Measurements from ENCODE around the gene C3orf62. TPM values are rescaled to one million over a fixed set of nuclear protein-coding genes. Genes with fewer than 3 reads are reported as not detected.
"Not testable (repeated sequence)": the region's sequence is repeated elsewhere in the genome, so short reads cannot be mapped to it uniquely, and the experiment has no call there.

C3orf62 gene
- total RNA-seq, 3 donors from 2014 or later: 4.5 to 7.8 (median 5.5) TPM

- TF ChIP-seq CTCF (IDR thresholded peaks at IDR 0.05): no peak
- DNase-seq (no peak), ATAC-seq (no peak)
- Histone ChIP-seq H3K4me1 (ENCODE audit: low read depth) (no peaks in the 10 kb centered on the region), H3K36me3 (ENCODE audit: low read depth) (no peaks in the 10 kb centered on the region), H3K9me3 (peaks cover 33% of the 10 kb centered on the region), H3K4me3 (no peak overlapping the region)
- intact Hi-C loops (cut with DNase I, micrococcal nuclease): no loop called here
Measured at GRCh38 chr3:49237344-49237743, 39.7 kb downstream of the C3orf62 start.

GRCh38 chr3:49236226-49236625, 40.8 kb downstream of the C3orf62 start:
- H3K4me1 ChIP-seq (ENCODE audit: low read depth): no peaks in the 10 kb centered on the region
- ATAC-seq (no peak), DNase-seq (no peak)
- intact Hi-C loops (cut with DNase I, micrococcal nuclease): no loop called here
- H3K9me3 ChIP-seq: peaks cover 38% of the 10 kb centered on the region
- H3K36me3 ChIP-seq (ENCODE audit: low read depth): no peaks in the 10 kb centered on the region
- H3K4me3 ChIP-seq: no peak overlapping the region
- TF ChIP-seq CTCF (IDR thresholded peaks at IDR 0.05): no peak

GRCh38 chr3:49228817-49229216, 48.2 kb downstream of the C3orf62 start:
- H3K4me1 ChIP-seq (ENCODE audit: low read depth); H3K4me3 ChIP-seq; ATAC-seq; DNase-seq; intact Hi-C loops (cut with DNase I, micrococcal nuclease); H3K36me3 ChIP-seq (ENCODE audit: low read depth): not testable (repeated sequence)
- H3K9me3 ChIP-seq: peaks cover 58% of the 10 kb centered on the region

- DNase-seq: no peak
- no peak for ATAC-seq
- intact Hi-C loops (cut with DNase I, micrococcal nuclease): no loop called here
- H3K36me3 ChIP-seq (ENCODE audit: low read depth): no peaks in the 10 kb centered on the region
- no peak overlapping the region for H3K4me3 ChIP-seq
- H3K4me1 ChIP-seq (ENCODE audit: low read depth): peaks cover 4% of the 10 kb centered on the region
- peaks cover 5% of the 10 kb centered on the region for H3K9me3 ChIP-seq
- no peak for TF ChIP-seq CTCF (IDR thresholded peaks at IDR 0.05)
Measured at GRCh38 chr3:49222002-49222401, 55.0 kb downstream of the C3orf62 start.

GRCh38 chr3:49220985-49221563, 56.0 kb downstream of the C3orf62 start:
- ATAC-seq; intact Hi-C loops (cut with DNase I, micrococcal nuclease): not testable (repeated sequence)

GRCh38 chr3:49219132-49219531, 57.9 kb downstream of the C3orf62 start:
- no peak for ATAC-seq
- TF ChIP-seq CTCF (IDR thresholded peaks at IDR 0.05): no peak
- DNase-seq: no peak
- Histone ChIP-seq H3K4me3 (no peak overlapping the region), H3K4me1 (ENCODE audit: low read depth) (peaks cover 4% of the 10 kb centered on the region), H3K9me3 (peaks cover 5% of the 10 kb centered on the region), H3K36me3 (ENCODE audit: low read depth) (no peaks in the 10 kb centered on the region)
- intact Hi-C loops (cut with DNase I, micrococcal nuclease): no loop called here

More at GRCh38 chr3:49220985-49221563, 56.0 kb downstream of the C3orf62 start:
- H3K9me3 ChIP-seq; H3K4me3 ChIP-seq; H3K36me3 ChIP-seq (ENCODE audit: low read depth); H3K4me1 ChIP-seq (ENCODE audit: low read depth); DNase-seq: not testable (repeated sequence)

Small RNA genes lying within 50 kb of the gene (microRNA-seq; reads per million reads assigned to microRNA genes)
- not detected for gene MIR4271

Other genes starting within 250 kb of the C3orf62 start
- 100 to 1,000 TPM; 113 to 146 (median 114) TPM for gene IMPDH2, start 247.8 kb downstream of the C3orf62 start, total RNA-seq
- 100 to 1,000 TPM in 1 of 3 donors, 10 to 100 TPM in 2; 73.0 to 104 (median 86.1) TPM for gene QRICH1, start 183.2 kb downstream of the C3orf62 start, total RNA-seq
- 100 to 1,000 TPM; 235 to 415 (median 373) TPM for gene QARS1, start 172.5 kb downstream of the C3orf62 start, total RNA-seq
- gene USP19, start 156.4 kb downstream of the C3orf62 start, total RNA-seq: 10 to 100 TPM; 65.7 to 84.7 (median 82.6) TPM
- gene LAMB2, start 144.2 kb downstream of the C3orf62 start, total RNA-seq: 100 to 1,000 TPM in 1 of 3 donors, 10 to 100 TPM in 2; 52.1 to 354 (median 82.0) TPM
- gene CCDC71, start 110.9 kb downstream of the C3orf62 start, total RNA-seq: 10 to 100 TPM; 15.2 to 20.7 (median 19.9) TPM
- 10 to 100 TPM in 1 of 3 donors, 1 to 10 TPM in 2; 6.3 to 68.4 (median 6.3) TPM for gene KLHDC8B, start 105.6 kb downstream of the C3orf62 start, total RNA-seq
- gene USP4, start 62.8 kb upstream of the C3orf62 start, total RNA-seq: 10 to 100 TPM; 46.4 to 60.5 (median 58.9) TPM
- gene GPX1, start 81.1 kb upstream of the C3orf62 start, total RNA-seq: 100 to 1,000 TPM; 122 to 148 (median 144) TPM
- 100 to 1,000 TPM; 358 to 430 (median 419) TPM for gene RHOA, start 134.7 kb upstream of the C3orf62 start, total RNA-seq
- 10 to 100 TPM; 31.6 to 44.4 (median 43.5) TPM for gene TCTA, start 135.2 kb upstream of the C3orf62 start, total RNA-seq
- gene AMT, start 145.2 kb upstream of the C3orf62 start, total RNA-seq: 10 to 100 TPM; 15.8 to 36.3 (median 22.9) TPM
- 10 to 100 TPM in 2 of 3 donors, 1 to 10 TPM in 1; 8.8 to 19.4 (median 17.7) TPM for gene NICN1, start 152.1 kb upstream of the C3orf62 start, total RNA-seq
- gene DAG1, start 193.0 kb upstream of the C3orf62 start, total RNA-seq: 10 to 100 TPM; 76.9 to 97.3 (median 88.8) TPM

Data from mucosa of descending colon (tissue), 3 donors.